IgD-negative memory B cell (primary cell): Measurements from ENCODE around the gene SIL1. TPM values are rescaled to one million over a fixed set of nuclear protein-coding genes. Genes with fewer than 3 reads are reported as not detected.
A peak's percentile ranks its signal among the peaks of the same experiment; 100 is the strongest.
"Not testable (repeated sequence)": the region's sequence is repeated elsewhere in the genome, so short reads cannot be mapped to it uniquely, and the experiment has no call there.

ENCODE experiments used
- H3K27ac Mint-ChIP-seq, 3 donors: one replicate each; pipeline ENCODE4 v1.8.0; 2020 to 2022; ENCODE audit warnings: mild to moderate bottlenecking in 3 of 3, mixed read lengths in 3 of 3, moderate library complexity in 1 of 3
- H3K27me3 Mint-ChIP-seq: one replicate; pipeline ENCODE4 v1.8.0; 2021; ENCODE audit warnings: mixed read lengths
- H3K36me3 Mint-ChIP-seq: one replicate; pipeline ENCODE4 v1.8.0; 2020; ENCODE audit warnings: mild to moderate bottlenecking, mixed read lengths
- H3K4me1 Mint-ChIP-seq, 3 donors: one replicate each; pipeline ENCODE4 v1.8.0; 2020 to 2022; ENCODE audit warnings: mixed read lengths in 3 of 3, mild to moderate bottlenecking in 1 of 3
- H3K4me3 Mint-ChIP-seq, 4 donors: one replicate each; pipeline ENCODE4 v1.8.0; 2020 to 2022; ENCODE audit warnings: mild to moderate bottlenecking in 4 of 4, mixed read lengths in 4 of 4, moderate library complexity in 3 of 4
- H3K9me3 Mint-ChIP-seq, 3 donors: one replicate each; pipeline ENCODE4 v1.8.0; 2020 to 2021; ENCODE audit warnings: mixed read lengths in 3 of 3, mild to moderate bottlenecking in 1 of 3
- polyA plus RNA-seq: library from polyadenylated mRNA; unstranded; fragments of 300-500 nt; fragmentation: Illumina TruSeq; gene quantifications from one replicate; pipeline ENCODE4 v1.2.3, GENCODE V29; 2021

The SIL1 gene
- polyA plus RNA-seq, 1 donor from 2014 or later = 17.9 TPM

DNA sequence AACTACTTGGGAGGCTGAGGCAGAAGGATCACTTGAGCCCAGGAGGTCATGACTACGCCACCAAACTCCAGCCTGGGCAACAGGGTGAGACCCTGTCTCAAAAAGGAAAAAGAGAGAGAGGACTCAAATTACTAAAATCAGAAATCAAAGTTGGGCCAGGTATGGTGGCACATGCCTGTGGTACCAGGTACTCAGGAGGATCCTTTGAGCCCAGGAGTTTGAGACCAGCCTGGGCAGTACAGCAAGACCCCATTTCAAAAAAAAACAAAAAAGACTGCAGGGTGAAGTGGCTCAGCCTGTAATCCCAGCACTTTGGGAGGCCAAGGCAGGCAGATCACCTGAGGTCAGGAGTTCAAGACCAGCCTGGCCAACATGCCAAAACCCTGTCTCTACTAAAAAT, 23.8 kb downstream of the SIL1 start:
- Mint-ChIP-seq H3K9me3 (peaks cover 3 to 17% (median 6%) of the 10 kb centered on the region in 3 donors), H3K4me1 (peaks cover 13 to 25% (median 20%) of the 10 kb centered on the region in 3 donors), H3K4me3 (peak overlapping the region in 1 of 4 donors; percentile 67)
- not testable (repeated sequence) for H3K36me3 Mint-ChIP-seq, H3K27me3 Mint-ChIP-seq, H3K27ac Mint-ChIP-seq

- Mint-ChIP-seq H3K27me3 (no peaks in the 10 kb centered on the region), H3K36me3 (peaks cover 4% of the 10 kb centered on the region), H3K27ac (no peak overlapping the region), H3K9me3 (peaks cover 3 to 17% (median 6%) of the 10 kb centered on the region in 3 donors), H3K4me3 (peak overlapping the region in 1 of 4 donors; percentile 17), H3K4me1 (peaks cover 5 to 9% (median 8%) of the 10 kb centered on the region in 3 donors)
These were observed 26.3 kb downstream of the SIL1 start for GRCh38 chr5:139171779-139172404.

GRCh38 chr5:139167952-139168720, 30.0 kb downstream of the SIL1 start:
- H3K4me1 Mint-ChIP-seq = peaks cover 2 to 5% (median 5%) of the 10 kb centered on the region in 3 donors
- H3K9me3 Mint-ChIP-seq = peaks cover 3 to 10% (median 6%) of the 10 kb centered on the region in 3 donors
- H3K27ac Mint-ChIP-seq = no peak overlapping the region
- H3K27me3 Mint-ChIP-seq = no peaks in the 10 kb centered on the region
- H3K4me3 Mint-ChIP-seq = no peak overlapping the region
- H3K36me3 Mint-ChIP-seq = no peaks in the 10 kb centered on the region

- Mint-ChIP-seq H3K27ac (no peak overlapping the region), H3K4me3 (no peak overlapping the region), H3K27me3 (no peaks in the 10 kb centered on the region), H3K9me3 (peaks cover 3 to 7% (median 6%) of the 10 kb centered on the region in 3 donors), H3K36me3 (peaks cover 5% of the 10 kb centered on the region), H3K4me1 (peaks cover 2 to 5% (median 5%) of the 10 kb centered on the region in 3 donors)
These were observed 30.6 kb downstream of the SIL1 start for GRCh38 chr5:139167533-139167932.

GRCh38 chr5:139167063-139167462, 31.1 kb downstream of the SIL1 start:
- no peak overlapping the region for H3K27ac Mint-ChIP-seq
- H3K4me3 Mint-ChIP-seq = no peak overlapping the region
- peaks cover 2 to 5% (median 5%) of the 10 kb centered on the region in 3 donors for H3K4me1 Mint-ChIP-seq
- peaks cover 3 to 5% (median 5%) of the 10 kb centered on the region in 3 donors for H3K9me3 Mint-ChIP-seq
- no peaks in the 10 kb centered on the region for H3K27me3 Mint-ChIP-seq
- peaks cover 5% of the 10 kb centered on the region for H3K36me3 Mint-ChIP-seq

DNA sequence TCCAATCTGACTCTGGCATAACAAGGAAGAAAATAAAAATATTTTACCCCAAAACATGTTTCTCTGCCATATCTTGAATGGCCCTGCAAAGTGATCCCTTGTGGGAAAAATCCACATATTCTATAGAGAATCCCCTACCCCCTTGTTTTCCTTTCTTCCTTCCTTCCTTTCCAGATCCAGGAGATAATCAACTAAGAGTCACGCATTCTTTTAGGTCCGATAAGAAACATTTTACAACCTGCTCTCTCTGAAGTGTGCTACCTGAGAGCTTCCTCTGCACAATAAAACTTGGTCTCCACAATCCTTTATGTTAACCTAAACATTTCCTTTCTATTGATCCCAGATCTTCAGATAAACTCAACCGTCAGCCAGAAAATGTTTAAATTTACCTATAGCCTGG, 33.3 kb downstream of the SIL1 start:
- not testable (repeated sequence) for H3K4me3 Mint-ChIP-seq, H3K4me1 Mint-ChIP-seq, H3K27me3 Mint-ChIP-seq, H3K36me3 Mint-ChIP-seq, H3K9me3 Mint-ChIP-seq, H3K27ac Mint-ChIP-seq

DNA sequence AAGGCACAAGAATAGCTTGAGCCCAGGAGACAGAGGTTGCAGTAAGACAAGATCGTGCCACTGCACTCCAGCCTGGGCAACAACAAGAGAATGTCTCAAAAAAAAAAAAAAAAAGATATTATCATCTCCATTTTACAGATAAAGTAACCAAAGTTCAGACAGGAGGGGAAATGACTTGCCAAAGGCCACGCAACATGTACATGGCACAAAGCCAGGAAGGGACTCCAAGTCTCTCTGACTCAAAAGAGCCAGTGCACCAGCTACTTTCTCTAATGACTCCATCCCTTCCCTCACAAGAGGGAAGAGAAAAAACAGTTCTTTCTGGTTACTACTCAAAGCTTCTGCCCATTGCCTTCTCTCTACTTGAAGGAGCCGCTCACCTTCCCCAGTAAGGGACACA, 34.1 kb downstream of the SIL1 start:
- Mint-ChIP-seq H3K4me1 (peaks cover 7 to 8% (median 7%) of the 10 kb centered on the region in 3 donors), H3K27me3 (no peaks in the 10 kb centered on the region), H3K9me3 (no peaks in the 10 kb centered on the region), H3K36me3 (peaks cover 5% of the 10 kb centered on the region), H3K27ac (no peak overlapping the region), H3K4me3 (no peak overlapping the region)

- no peaks in the 10 kb centered on the region for H3K9me3 Mint-ChIP-seq
- no peaks in the 10 kb centered on the region for H3K27me3 Mint-ChIP-seq
- H3K4me1 Mint-ChIP-seq = peaks cover 7 to 8% (median 7%) of the 10 kb centered on the region in 3 donors
- H3K4me3 Mint-ChIP-seq = no peak overlapping the region
- peaks cover 5% of the 10 kb centered on the region for H3K36me3 Mint-ChIP-seq
- H3K27ac Mint-ChIP-seq = no peak overlapping the region
These were observed 35.7 kb downstream of the SIL1 start for GRCh38 chr5:139162448-139162847.

DNA sequence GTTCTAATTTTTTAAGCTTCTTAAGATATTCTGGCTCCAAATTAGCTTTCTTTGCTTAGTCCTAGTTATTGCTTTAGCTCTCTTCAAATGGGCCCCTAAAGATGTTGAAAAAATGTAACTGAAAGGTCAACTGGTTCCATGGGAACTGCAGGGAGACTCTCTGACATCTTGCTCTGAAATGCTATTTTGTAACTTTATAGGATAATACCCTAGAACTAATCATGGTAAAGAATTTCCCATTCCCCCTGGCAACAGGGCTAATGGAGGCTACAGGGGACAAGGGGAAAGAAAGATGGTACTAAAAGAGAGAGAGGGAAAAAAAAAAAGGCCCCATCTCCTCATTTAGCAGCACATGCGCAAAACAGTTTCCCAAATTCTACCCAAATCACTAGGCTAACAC, 39.4 kb downstream of the SIL1 start:
- peak overlapping the region in 1 of 3 donors; percentile 12 for H3K27ac Mint-ChIP-seq

GRCh38 chr5:139157556-139157955, 40.6 kb downstream of the SIL1 start:
- Mint-ChIP-seq H3K4me3 (no peak overlapping the region), H3K36me3 (peaks cover under 1% of the 10 kb centered on the region), H3K27ac (no peak overlapping the region), H3K4me1 (peaks cover 7 to 8% (median 7%) of the 10 kb centered on the region in 3 donors), H3K9me3 (peaks cover 0 to 3% (median 0%) of the 10 kb centered on the region in 3 donors), H3K27me3 (no peaks in the 10 kb centered on the region)

More for the DNA sequence above, 39.4 kb downstream of the SIL1 start:
- Mint-ChIP-seq H3K9me3 (peaks cover 0 to 3% (median 0%) of the 10 kb centered on the region in 3 donors), H3K36me3 (peaks cover 5% of the 10 kb centered on the region), H3K27me3 (no peaks in the 10 kb centered on the region), H3K4me1 (peaks cover 7 to 8% (median 7%) of the 10 kb centered on the region in 3 donors), H3K4me3 (peak overlapping the region in 1 of 4 donors; percentile 6)

GRCh38 chr5:139156814-139157213, 41.4 kb downstream of the SIL1 start:
- Mint-ChIP-seq H3K27ac (no peak overlapping the region), H3K4me1 (peaks cover 7 to 8% (median 7%) of the 10 kb centered on the region in 3 donors), H3K27me3 (no peaks in the 10 kb centered on the region)

GRCh38 chr5:139155333-139155732, 42.8 kb downstream of the SIL1 start:
- H3K27me3 Mint-ChIP-seq = no peaks in the 10 kb centered on the region
- H3K4me3 Mint-ChIP-seq = no peak overlapping the region
- H3K27ac Mint-ChIP-seq = no peak overlapping the region
- peaks cover 7 to 8% (median 7%) of the 10 kb centered on the region in 3 donors for H3K4me1 Mint-ChIP-seq
- H3K9me3 Mint-ChIP-seq = peaks cover 0 to 3% (median 0%) of the 10 kb centered on the region in 3 donors
- H3K36me3 Mint-ChIP-seq = no peaks in the 10 kb centered on the region

More at GRCh38 chr5:139156814-139157213, 41.4 kb downstream of the SIL1 start:
- H3K9me3 Mint-ChIP-seq = peaks cover 0 to 3% (median 0%) of the 10 kb centered on the region in 3 donors
- H3K36me3 Mint-ChIP-seq = no peaks in the 10 kb centered on the region
- H3K4me3 Mint-ChIP-seq = no peak overlapping the region

DNA sequence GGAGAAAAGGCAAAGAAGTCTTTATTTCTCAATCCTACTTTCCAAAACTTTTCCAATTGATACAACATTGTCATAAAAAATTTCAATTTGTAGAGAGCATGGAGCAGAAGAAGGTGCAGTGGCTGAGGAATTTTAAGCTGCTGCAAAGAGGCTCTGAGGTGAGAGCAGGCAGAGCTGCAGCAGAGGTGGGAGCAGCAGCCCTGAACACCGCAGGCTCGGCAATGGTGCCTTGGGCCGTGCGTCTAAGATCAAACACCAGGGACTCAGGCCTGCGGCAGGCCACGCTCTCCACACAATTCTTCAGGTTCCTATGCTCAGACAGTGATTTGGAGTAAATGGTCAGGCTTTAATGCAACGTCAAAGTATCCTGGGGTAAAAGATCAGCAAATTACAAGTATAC, 46.3 kb downstream of the SIL1 start:
- Mint-ChIP-seq H3K27me3 (no peaks in the 10 kb centered on the region), H3K36me3 (peaks cover 2% of the 10 kb centered on the region), H3K27ac (no peak overlapping the region), H3K4me1 (peaks cover 0 to 5% (median 0%) of the 10 kb centered on the region in 3 donors), H3K9me3 (peaks cover 0 to 2% (median 0%) of the 10 kb centered on the region in 3 donors), H3K4me3 (no peak overlapping the region)

- Mint-ChIP-seq H3K27me3 (no peaks in the 10 kb centered on the region), H3K4me1 (peaks cover 0 to 5% (median 0%) of the 10 kb centered on the region in 3 donors), H3K27ac (peak overlapping the region in 1 of 3 donors; percentile 86), H3K9me3 (no peaks in the 10 kb centered on the region), H3K4me3 (no peak overlapping the region), H3K36me3 (peaks cover 2% of the 10 kb centered on the region)
These were observed 47.7 kb downstream of the SIL1 start for GRCh38 chr5:139150367-139150999.
